HG02840 (cell line): ENCODE results near the gene NLRP6.
"Not testable (repeated sequence)": the region's sequence is repeated elsewhere in the genome, so short reads cannot be mapped to it uniquely, and the experiment has no call there.

Source experiments
- ATAC-seq: cut with Tn5 transposase; IDR thresholded peaks from one replicate; pipeline ENCODE4 v1.9.1; 2021; ENCODE audit warnings: mild to moderate bottlenecking, moderate library complexity, moderate number of reproducible peaks; ENCODE audit not compliant: unreplicated experiment, low FRiP score

NLRP6 gene

GRCh38 chr11:278001-278951 is at the start of gene NLRP6:
NLRP6 (plus strand) TSS chr11:278407; CDS start chr11:278570, 163 bp downstream.
- ATAC-seq = no peak

GRCh38 chr11:230431-230830 is 47.8 kb upstream of the NLRP6 start:
- ATAC-seq = no peak

- no peak for ATAC-seq
Measured at GRCh38 chr11:232783-233565, 45.2 kb upstream of the NLRP6 start.

- no peak for ATAC-seq
Measured at GRCh38 chr11:235180-235579, 43.0 kb upstream of the NLRP6 start.

GRCh38 chr11:235609-235996 is 42.6 kb upstream of the NLRP6 start:
- no peak for ATAC-seq

GRCh38 chr11:235997-236773 is 42.0 kb upstream of the NLRP6 start, which contains the start of gene SIRT3:
SIRT3 (minus strand) TSS chr11:236342; CDS start chr11:236328, 14 bp downstream.
- ATAC-seq = peak; percentile 73

GRCh38 chr11:236774-237767 is 41.1 kb upstream of the NLRP6 start, which contains the start of gene PSMD13:
PSMD13 (plus strand) TSS chr11:236976; CDS start chr11:237050, 74 bp downstream.
- peak; percentile 83 for ATAC-seq

- not testable (repeated sequence) for ATAC-seq
Measured at GRCh38 chr11:238346-238745, 39.9 kb upstream of the NLRP6 start.

- ATAC-seq = no peak
Measured at GRCh38 chr11:240315-240714, 37.9 kb upstream of the NLRP6 start.

- ATAC-seq = no peak
Measured at GRCh38 chr11:241634-242033, 36.6 kb upstream of the NLRP6 start.

- ATAC-seq = no peak
Measured at GRCh38 chr11:244376-244775, 33.8 kb upstream of the NLRP6 start.

GRCh38 chr11:249062-249461 is 29.1 kb upstream of the NLRP6 start:
- no peak for ATAC-seq

GRCh38 chr11:250274-250673 is 27.9 kb upstream of the NLRP6 start:
- ATAC-seq = no peak

GRCh38 chr11:250740-251299 is 27.4 kb upstream of the NLRP6 start:
- no peak for ATAC-seq

- ATAC-seq = no peak
Measured at GRCh38 chr11:251550-251949, 26.7 kb upstream of the NLRP6 start.

- ATAC-seq = no peak
Measured at GRCh38 chr11:252666-253065, 25.5 kb upstream of the NLRP6 start.

GRCh38 chr11:253160-253885 is 24.9 kb upstream of the NLRP6 start:
- ATAC-seq = no peak

GRCh38 chr11:253886-254270 is 24.3 kb upstream of the NLRP6 start:
- ATAC-seq = no peak
